ENCODE data around the gene TMEM178B.

The TMEM178B gene

DNA sequence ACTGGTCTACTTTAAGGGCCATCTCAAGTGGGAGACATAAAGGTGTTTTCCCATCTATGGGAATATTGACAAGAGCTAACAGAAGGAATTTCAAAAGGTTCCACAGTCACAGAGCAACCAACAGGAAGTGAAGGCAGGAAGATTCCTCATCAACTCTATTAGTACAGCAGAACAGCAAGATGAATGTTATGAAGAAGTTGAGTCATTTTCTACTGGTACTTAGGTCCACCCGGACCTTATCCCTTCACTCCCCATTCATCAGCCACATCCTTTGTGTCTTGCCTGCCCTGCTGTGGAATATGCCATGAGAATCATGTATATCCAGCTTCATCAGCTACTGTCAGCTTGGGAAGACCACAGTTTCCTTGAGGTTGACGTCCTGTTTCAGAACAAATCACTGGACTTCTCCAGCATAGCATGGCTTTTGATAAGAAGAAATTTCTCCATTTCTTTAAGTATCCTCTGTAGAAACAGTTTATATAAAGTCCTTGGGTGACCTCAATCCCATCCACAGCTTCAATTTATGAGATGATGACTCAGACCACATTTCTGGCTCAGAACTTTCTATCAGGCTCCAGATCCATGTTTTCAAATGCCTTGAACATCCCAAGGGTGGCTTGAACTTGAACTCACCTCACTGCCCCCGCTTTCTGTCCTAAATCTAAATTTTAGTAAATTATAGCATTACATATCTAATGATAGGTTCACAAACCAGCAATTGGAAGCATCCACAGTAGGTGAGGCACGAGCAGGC, 392.5 kb downstream of the TMEM178B start:
- Histone ChIP-seq H3K36me3 (ENCODE audit: control insufficient read depth in 5 of 5, insufficient read depth in 5 of 5, low read length in 5 of 5) (no peaks in the 10 kb centered on the region), H3K4me1 (ENCODE audit: control insufficient read depth in 5 of 5, insufficient read depth in 5 of 5, low read length in 5 of 5) (peaks cover 0 to 12% (median 1%) of the 10 kb centered on the region in 5 donors), H3K27me3 (ENCODE audit: control insufficient read depth in 5 of 5, insufficient read depth in 4 of 5, low read length in 5 of 5) (peaks cover 0 to 2% (median 0%) of the 10 kb centered on the region in 5 donors), H3K9ac (ENCODE audit: low read length in 5 of 5) (no peak overlapping the region), H3K4me3 (ENCODE audit: low read depth in 1 of 5, low read length in 5 of 5) (no peak overlapping the region), H3K9me3 (ENCODE audit: control insufficient read depth in 5 of 5, low read length in 5 of 5) (no peaks in the 10 kb centered on the region), H3K27ac (ENCODE audit: low read depth, low read length) (no peak overlapping the region)

DNA sequence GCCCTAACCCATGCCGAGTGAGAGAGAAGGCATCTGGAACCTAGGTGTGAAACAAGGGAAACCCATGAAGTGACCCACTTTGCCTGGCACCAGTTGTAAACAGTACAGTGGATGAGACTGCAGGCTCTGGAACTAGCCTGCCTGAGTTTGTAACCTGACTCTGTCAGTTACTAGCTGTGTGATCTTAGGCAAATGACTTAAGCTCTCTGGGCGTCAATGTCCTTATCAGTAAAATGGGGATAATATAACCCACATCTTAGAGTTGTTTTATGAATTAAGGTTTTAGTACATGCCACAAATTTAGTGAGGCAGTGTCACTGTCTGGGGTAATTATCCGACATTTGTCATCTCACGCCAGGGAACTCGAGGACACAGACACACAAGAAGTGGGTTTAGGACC, 394.5 kb downstream of the TMEM178B start:
- H3K27ac ChIP-seq (ENCODE audit: low read depth, low read length): no peak overlapping the region
- no peaks in the 10 kb centered on the region for H3K36me3 ChIP-seq (ENCODE audit: control insufficient read depth in 5 of 5, insufficient read depth in 5 of 5, low read length in 5 of 5)
- H3K9me3 ChIP-seq (ENCODE audit: control insufficient read depth in 5 of 5, low read length in 5 of 5): peaks cover 0 to 3% (median 0%) of the 10 kb centered on the region in 5 donors
- H3K9ac ChIP-seq (ENCODE audit: low read length in 5 of 5): no peak overlapping the region
- H3K27me3 ChIP-seq (ENCODE audit: control insufficient read depth in 5 of 5, insufficient read depth in 4 of 5, low read length in 5 of 5): no peaks in the 10 kb centered on the region
- H3K4me3 ChIP-seq (ENCODE audit: low read depth in 1 of 5, low read length in 5 of 5): no peak overlapping the region
- H3K4me1 ChIP-seq (ENCODE audit: control insufficient read depth in 5 of 5, insufficient read depth in 5 of 5, low read length in 5 of 5): peaks cover 0 to 8% (median 0%) of the 10 kb centered on the region in 5 donors

GRCh38 chr7:141475679-141476078, 401.8 kb downstream of the TMEM178B start:
- peaks cover 0 to 5% (median 0%) of the 10 kb centered on the region in 5 donors for H3K4me1 ChIP-seq (ENCODE audit: control insufficient read depth in 5 of 5, insufficient read depth in 5 of 5, low read length in 5 of 5)
- no peaks in the 10 kb centered on the region for H3K36me3 ChIP-seq (ENCODE audit: control insufficient read depth in 5 of 5, insufficient read depth in 5 of 5, low read length in 5 of 5)
- no peak overlapping the region for H3K4me3 ChIP-seq (ENCODE audit: low read depth in 1 of 5, low read length in 5 of 5)
- no peak overlapping the region for H3K27ac ChIP-seq (ENCODE audit: low read depth, low read length)
- peaks cover 0 to 3% (median 0%) of the 10 kb centered on the region in 5 donors for H3K9me3 ChIP-seq (ENCODE audit: control insufficient read depth in 5 of 5, low read length in 5 of 5)
- H3K27me3 ChIP-seq (ENCODE audit: control insufficient read depth in 5 of 5, insufficient read depth in 4 of 5, low read length in 5 of 5): no peaks in the 10 kb centered on the region
- H3K9ac ChIP-seq (ENCODE audit: low read length in 5 of 5): no peak overlapping the region

DNA sequence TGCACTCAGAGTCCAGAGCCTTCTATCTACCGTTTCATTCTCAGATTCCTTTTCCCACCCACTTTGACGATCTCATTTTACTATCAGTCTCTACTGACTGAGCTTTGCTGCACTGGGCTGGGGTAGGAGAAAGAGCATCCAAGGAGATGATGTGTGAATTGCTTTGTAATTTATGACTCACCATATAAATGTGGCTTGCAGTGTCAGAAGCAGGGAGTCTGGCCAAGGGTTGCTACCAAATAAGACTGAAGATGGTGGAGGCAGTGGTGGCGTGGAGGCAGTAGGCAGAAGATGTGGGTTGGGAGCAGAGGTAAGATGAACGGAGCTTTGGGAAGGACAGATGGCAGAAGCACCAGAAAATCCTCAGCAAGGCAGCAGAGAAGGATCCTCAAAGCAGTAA, 404.0 kb downstream of the TMEM178B start:
- H3K27ac ChIP-seq (ENCODE audit: low read depth, low read length): no peak overlapping the region
- no peak overlapping the region for H3K9ac ChIP-seq (ENCODE audit: low read length in 5 of 5)
- H3K9me3 ChIP-seq (ENCODE audit: control insufficient read depth in 5 of 5, low read length in 5 of 5): no peaks in the 10 kb centered on the region
- peaks cover 0 to 8% (median 0%) of the 10 kb centered on the region in 5 donors for H3K4me1 ChIP-seq (ENCODE audit: control insufficient read depth in 5 of 5, insufficient read depth in 5 of 5, low read length in 5 of 5)
- no peak overlapping the region for H3K4me3 ChIP-seq (ENCODE audit: low read depth in 1 of 5, low read length in 5 of 5)
- H3K27me3 ChIP-seq (ENCODE audit: control insufficient read depth in 5 of 5, insufficient read depth in 4 of 5, low read length in 5 of 5): no peaks in the 10 kb centered on the region
- H3K36me3 ChIP-seq (ENCODE audit: control insufficient read depth in 5 of 5, insufficient read depth in 5 of 5, low read length in 5 of 5): no peaks in the 10 kb centered on the region

DNA sequence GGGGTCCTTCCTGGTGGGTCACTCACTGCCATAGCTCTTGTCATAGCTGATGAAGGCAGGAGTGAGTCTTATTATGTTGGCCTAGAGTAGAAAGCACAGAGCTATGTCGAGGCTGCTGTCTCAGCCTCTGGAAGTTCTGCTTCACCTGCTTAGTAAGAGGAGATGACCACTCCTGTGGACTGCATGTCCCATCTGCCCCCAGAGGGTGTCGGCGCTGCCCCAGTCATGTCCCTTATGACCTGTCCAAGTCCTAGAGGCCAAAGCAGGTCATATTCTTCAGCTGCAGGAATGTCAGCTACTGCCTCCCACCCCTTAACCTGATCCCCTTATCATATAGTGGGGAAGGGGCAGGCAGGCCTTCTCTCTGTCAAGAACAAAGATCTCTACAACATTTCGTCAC, 405.0 kb downstream of the TMEM178B start:
- Histone ChIP-seq H3K4me3 (ENCODE audit: low read depth in 1 of 5, low read length in 5 of 5) (no peak overlapping the region), H3K27ac (ENCODE audit: low read depth, low read length) (no peak overlapping the region), H3K9me3 (ENCODE audit: control insufficient read depth in 5 of 5, low read length in 5 of 5) (no peaks in the 10 kb centered on the region), H3K36me3 (ENCODE audit: control insufficient read depth in 5 of 5, insufficient read depth in 5 of 5, low read length in 5 of 5) (no peaks in the 10 kb centered on the region), H3K9ac (ENCODE audit: low read length in 5 of 5) (no peak overlapping the region), H3K4me1 (ENCODE audit: control insufficient read depth in 5 of 5, insufficient read depth in 5 of 5, low read length in 5 of 5) (peaks cover 0 to 8% (median 0%) of the 10 kb centered on the region in 5 donors), H3K27me3 (ENCODE audit: control insufficient read depth in 5 of 5, insufficient read depth in 4 of 5, low read length in 5 of 5) (no peaks in the 10 kb centered on the region)

GRCh38 chr7:141480953-141481352, 407.1 kb downstream of the TMEM178B start:
- no peak overlapping the region for H3K27ac ChIP-seq (ENCODE audit: low read depth, low read length)
- H3K9me3 ChIP-seq (ENCODE audit: control insufficient read depth in 5 of 5, low read length in 5 of 5): no peaks in the 10 kb centered on the region
- no peaks in the 10 kb centered on the region for H3K27me3 ChIP-seq (ENCODE audit: control insufficient read depth in 5 of 5, insufficient read depth in 4 of 5, low read length in 5 of 5)
- no peak overlapping the region for H3K9ac ChIP-seq (ENCODE audit: low read length in 5 of 5)
- peaks cover 0 to 8% (median 0%) of the 10 kb centered on the region in 5 donors for H3K4me1 ChIP-seq (ENCODE audit: control insufficient read depth in 5 of 5, insufficient read depth in 5 of 5, low read length in 5 of 5)
- H3K4me3 ChIP-seq (ENCODE audit: low read depth in 1 of 5, low read length in 5 of 5): no peak overlapping the region
- no peaks in the 10 kb centered on the region for H3K36me3 ChIP-seq (ENCODE audit: control insufficient read depth in 5 of 5, insufficient read depth in 5 of 5, low read length in 5 of 5)

GRCh38 chr7:141481971-141482370, 408.1 kb downstream of the TMEM178B start:
- Histone ChIP-seq H3K36me3 (ENCODE audit: control insufficient read depth in 5 of 5, insufficient read depth in 5 of 5, low read length in 5 of 5) (no peaks in the 10 kb centered on the region), H3K4me1 (ENCODE audit: control insufficient read depth in 5 of 5, insufficient read depth in 5 of 5, low read length in 5 of 5) (peaks cover 0 to 8% (median 0%) of the 10 kb centered on the region in 5 donors)

DNA sequence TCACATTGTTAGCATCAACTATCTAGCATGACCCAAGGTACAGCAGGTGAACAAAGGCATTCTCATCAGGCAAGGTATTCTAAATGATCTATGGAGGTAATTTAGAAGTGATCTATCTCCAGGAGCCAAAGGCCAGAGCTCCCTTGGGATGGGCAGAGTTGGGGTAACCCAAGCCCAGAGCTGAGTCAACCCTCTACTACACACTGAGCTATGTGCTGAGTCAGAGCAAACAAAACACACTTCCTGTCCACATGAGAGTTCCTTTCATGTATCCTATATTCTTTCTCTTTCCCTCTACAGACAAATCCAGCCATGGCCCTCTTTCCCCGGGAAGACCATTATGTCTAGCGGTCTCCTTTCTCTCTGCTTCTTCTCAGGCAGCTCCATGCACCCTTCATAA, 409.2 kb downstream of the TMEM178B start:
- H3K27me3 ChIP-seq (ENCODE audit: control insufficient read depth in 5 of 5, insufficient read depth in 4 of 5, low read length in 5 of 5): no peaks in the 10 kb centered on the region
- H3K9ac ChIP-seq (ENCODE audit: low read length in 5 of 5): no peak overlapping the region
- H3K27ac ChIP-seq (ENCODE audit: low read depth, low read length): no peak overlapping the region
- H3K4me1 ChIP-seq (ENCODE audit: control insufficient read depth in 5 of 5, insufficient read depth in 5 of 5, low read length in 5 of 5): peaks cover 0 to 8% (median 0%) of the 10 kb centered on the region in 5 donors
- H3K9me3 ChIP-seq (ENCODE audit: control insufficient read depth in 5 of 5, low read length in 5 of 5): no peaks in the 10 kb centered on the region
- no peaks in the 10 kb centered on the region for H3K36me3 ChIP-seq (ENCODE audit: control insufficient read depth in 5 of 5, insufficient read depth in 5 of 5, low read length in 5 of 5)
- no peak overlapping the region for H3K4me3 ChIP-seq (ENCODE audit: low read depth in 1 of 5, low read length in 5 of 5)

More at GRCh38 chr7:141481971-141482370, 408.1 kb downstream of the TMEM178B start:
- no peak overlapping the region for H3K9ac ChIP-seq (ENCODE audit: low read length in 5 of 5)
- no peaks in the 10 kb centered on the region for H3K9me3 ChIP-seq (ENCODE audit: control insufficient read depth in 5 of 5, low read length in 5 of 5)
- no peaks in the 10 kb centered on the region for H3K27me3 ChIP-seq (ENCODE audit: control insufficient read depth in 5 of 5, insufficient read depth in 4 of 5, low read length in 5 of 5)
- no peak overlapping the region for H3K4me3 ChIP-seq (ENCODE audit: low read depth in 1 of 5, low read length in 5 of 5)
- H3K27ac ChIP-seq (ENCODE audit: low read depth, low read length): no peak overlapping the region

GRCh38 chr7:141484907-141485306, 411.0 kb downstream of the TMEM178B start:
- H3K4me3 ChIP-seq (ENCODE audit: low read depth in 1 of 5, low read length in 5 of 5): no peak overlapping the region
- H3K27ac ChIP-seq (ENCODE audit: low read depth, low read length): no peak overlapping the region
- H3K9ac ChIP-seq (ENCODE audit: low read length in 5 of 5): no peak overlapping the region
- H3K4me1 ChIP-seq (ENCODE audit: control insufficient read depth in 5 of 5, insufficient read depth in 5 of 5, low read length in 5 of 5): peaks cover 0 to 8% (median 0%) of the 10 kb centered on the region in 5 donors
- H3K27me3 ChIP-seq (ENCODE audit: control insufficient read depth in 5 of 5, insufficient read depth in 4 of 5, low read length in 5 of 5): no peaks in the 10 kb centered on the region
- H3K36me3 ChIP-seq (ENCODE audit: control insufficient read depth in 5 of 5, insufficient read depth in 5 of 5, low read length in 5 of 5): no peaks in the 10 kb centered on the region
- H3K9me3 ChIP-seq (ENCODE audit: control insufficient read depth in 5 of 5, low read length in 5 of 5): no peaks in the 10 kb centered on the region

- no peak overlapping the region for H3K9ac ChIP-seq (ENCODE audit: low read length in 5 of 5)
- no peaks in the 10 kb centered on the region for H3K27me3 ChIP-seq (ENCODE audit: control insufficient read depth in 5 of 5, insufficient read depth in 4 of 5, low read length in 5 of 5)
- no peak overlapping the region for H3K27ac ChIP-seq (ENCODE audit: low read depth, low read length)
- no peak overlapping the region for H3K4me3 ChIP-seq (ENCODE audit: low read depth in 1 of 5, low read length in 5 of 5)
- no peaks in the 10 kb centered on the region for H3K36me3 ChIP-seq (ENCODE audit: control insufficient read depth in 5 of 5, insufficient read depth in 5 of 5, low read length in 5 of 5)
- no peaks in the 10 kb centered on the region for H3K4me1 ChIP-seq (ENCODE audit: control insufficient read depth in 5 of 5, insufficient read depth in 5 of 5, low read length in 5 of 5)
- no peaks in the 10 kb centered on the region for H3K9me3 ChIP-seq (ENCODE audit: control insufficient read depth in 5 of 5, low read length in 5 of 5)
Observed at GRCh38 chr7:141486959-141487358, 413.1 kb downstream of the TMEM178B start.
